ENCODE measurements around the gene SOX15.

Gene SOX15

DNA sequence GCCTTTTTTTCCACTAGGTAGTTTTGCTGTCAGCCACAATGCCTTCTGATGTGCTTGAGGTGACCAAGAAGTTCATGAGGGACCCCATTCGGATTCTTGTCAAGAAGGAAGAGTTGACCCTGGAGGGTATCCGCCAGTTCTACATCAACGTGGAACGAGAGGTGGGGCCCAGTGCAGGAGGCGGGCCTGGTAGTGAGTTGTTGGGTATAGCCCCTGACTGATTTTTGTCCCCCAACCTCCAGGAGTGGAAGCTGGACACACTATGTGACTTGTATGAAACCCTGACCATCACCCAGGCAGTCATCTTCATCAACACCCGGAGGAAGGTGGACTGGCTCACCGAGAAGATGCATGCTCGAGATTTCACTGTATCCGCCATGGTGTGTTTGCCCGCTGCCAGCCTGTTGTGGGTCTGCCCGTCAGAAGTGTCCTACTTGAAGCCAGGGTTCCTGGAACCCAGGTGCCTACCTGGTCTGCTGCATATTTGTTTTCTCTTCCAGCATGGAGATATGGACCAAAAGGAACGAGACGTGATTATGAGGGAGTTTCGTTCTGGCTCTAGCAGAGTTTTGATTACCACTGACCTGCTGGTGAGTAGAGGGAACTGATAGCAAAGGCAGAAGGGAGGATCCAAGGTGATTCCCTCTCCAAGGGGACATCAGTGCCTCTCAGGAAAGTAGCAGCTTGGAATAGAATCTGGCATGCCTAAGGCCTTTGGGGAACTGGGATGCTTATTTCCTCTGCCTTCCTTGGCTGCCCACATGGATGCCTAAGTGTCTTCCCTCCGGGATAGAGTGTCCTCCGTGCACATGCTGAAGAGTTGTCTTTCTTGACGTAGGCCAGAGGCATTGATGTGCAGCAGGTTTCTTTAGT lies 12.3 kb downstream of the SOX15 start:
- DNase-seq (ENCODE audit: low spot score) = no peak

DNA sequence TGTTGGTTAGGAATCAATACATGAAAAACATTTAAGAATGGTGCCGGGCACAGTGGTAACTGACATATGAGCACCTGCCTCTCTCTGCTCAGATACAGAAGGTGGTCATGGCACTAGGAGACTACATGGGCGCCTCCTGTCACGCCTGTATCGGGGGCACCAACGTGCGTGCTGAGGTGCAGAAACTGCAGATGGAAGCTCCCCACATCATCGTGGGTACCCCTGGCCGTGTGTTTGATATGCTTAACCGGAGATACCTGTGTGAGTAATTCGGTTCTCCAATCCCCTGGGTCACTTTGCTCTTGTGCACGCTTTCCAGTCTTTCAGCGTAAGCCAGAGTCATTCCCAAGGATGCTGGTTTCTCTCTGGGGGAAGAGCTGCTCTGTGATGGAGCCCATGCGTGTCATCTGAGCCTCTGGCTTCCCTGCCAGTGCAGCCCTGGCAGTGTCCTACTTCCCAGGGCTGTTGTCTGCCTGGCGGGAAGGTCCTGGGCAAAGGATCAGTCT lies 13.4 kb downstream of the SOX15 start:
- no peak for DNase-seq (ENCODE audit: low spot score)

DNA sequence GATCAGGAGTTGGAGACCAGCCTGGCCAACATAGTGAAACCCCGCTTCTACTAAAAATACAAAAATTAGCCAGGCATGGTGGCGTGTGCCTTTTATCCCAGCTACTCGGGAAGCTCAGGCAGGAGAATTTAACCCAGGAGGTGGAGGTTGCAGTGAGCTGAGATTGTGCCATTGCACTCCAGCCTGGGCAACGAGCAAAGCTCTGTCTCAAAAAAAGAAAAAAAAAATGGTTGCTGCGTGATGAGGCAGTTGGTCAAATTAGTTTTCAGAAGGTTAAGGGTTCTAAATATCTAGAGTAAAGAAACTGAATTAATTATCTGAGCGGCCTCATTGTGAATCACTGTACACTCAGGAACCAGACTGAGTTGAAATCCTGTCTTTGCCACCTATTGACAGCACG lies 13.9 kb downstream of the SOX15 start:
- no peak for DNase-seq (ENCODE audit: low spot score)

DNA sequence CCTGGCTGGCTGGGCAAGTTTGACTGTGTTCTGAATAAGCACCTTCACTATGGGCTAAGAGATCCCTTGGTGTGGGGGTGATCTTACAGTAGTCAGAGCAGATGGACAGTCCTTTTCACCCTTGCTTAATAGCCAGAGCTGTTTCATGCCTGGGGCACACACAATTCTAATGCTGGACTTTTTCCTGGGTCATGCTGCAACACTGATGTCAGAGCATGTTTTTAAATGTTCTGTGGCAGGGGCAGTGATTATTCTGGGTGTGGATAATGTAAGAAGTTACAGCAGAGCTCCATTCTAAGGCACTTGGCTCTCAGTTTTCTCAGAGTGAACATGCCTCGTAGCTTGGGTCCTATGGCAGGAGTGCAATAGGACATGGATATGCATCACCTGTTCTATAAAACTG lies 14.4 kb downstream of the SOX15 start:
- no peak for DNase-seq (ENCODE audit: low spot score)

DNA sequence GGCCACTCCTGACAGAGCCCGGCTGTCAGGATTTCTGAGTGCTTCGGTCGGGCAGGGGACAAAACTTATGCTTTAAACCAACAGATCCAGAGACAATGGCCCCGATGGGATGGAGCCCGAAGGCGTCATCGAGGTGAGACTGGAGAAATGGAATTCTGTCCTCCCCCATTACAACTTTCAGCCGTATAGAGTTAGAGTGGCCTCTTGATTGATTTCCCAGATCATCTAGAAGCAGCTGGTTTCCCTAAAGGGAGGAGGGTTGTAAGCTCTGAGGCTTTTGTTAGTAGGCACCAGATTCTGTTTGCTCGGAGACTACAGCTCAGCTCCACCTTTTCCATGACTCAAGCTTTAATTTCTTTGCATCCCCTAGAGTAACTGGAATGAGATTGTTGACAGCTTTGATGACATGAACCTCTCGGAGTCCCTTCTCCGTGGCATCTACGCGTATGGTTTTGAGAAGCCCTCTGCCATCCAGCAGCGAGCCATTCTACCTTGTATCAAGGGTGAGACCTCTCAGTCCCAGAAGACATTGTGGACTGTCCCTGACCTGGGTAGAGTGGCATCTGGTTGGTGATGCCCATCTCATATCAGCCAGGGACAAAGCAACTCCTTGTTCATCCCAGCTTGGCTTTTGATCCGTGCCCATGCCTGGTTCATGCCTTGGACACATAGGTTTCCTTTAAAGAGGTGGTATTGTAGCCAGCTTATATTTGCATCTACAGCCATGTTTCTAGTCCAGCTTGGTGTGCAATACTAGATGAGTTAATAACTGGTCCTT lies 15.5 kb downstream of the SOX15 start:
- no peak for DNase-seq (ENCODE audit: low spot score)

DNA sequence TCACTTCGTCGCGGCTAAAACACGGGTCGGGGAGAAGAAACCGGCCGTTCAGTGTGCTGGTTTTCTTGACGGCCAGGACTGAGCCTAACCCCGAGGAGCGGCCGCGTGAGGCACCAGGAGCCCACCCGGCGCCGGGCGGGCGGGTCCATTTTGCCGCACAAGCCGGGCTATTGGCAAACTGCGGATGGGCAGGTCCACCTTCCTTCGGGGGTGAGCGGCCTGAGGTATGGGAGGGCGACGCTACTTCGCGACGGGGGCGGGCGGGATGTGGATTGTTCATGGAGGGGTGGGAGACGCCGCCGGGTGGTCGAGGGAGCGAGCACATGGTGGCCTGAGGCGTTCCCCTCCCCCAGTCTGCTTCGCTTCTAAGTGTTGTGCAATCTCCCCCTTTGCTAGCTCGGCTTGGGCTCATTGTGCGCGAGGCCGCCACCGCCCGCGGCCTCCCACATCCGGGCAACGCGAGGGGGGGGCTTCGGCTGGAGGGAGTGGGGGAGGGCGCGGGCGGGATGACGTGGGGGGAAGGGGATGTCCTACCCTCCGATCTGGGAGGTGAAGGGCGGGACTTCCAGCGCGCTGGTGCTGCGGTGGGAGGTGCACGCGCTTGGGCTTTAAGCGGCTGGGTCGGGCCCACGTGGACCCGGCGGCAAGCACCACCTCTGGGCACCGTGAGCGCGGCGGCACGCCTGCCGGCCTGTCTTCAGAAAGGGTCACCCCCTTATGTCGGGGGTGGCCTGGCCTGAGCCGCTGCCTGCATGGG lies 16.4 kb downstream of the SOX15 start:
- DNase-seq (ENCODE audit: low spot score) = peak; percentile 89

DNA sequence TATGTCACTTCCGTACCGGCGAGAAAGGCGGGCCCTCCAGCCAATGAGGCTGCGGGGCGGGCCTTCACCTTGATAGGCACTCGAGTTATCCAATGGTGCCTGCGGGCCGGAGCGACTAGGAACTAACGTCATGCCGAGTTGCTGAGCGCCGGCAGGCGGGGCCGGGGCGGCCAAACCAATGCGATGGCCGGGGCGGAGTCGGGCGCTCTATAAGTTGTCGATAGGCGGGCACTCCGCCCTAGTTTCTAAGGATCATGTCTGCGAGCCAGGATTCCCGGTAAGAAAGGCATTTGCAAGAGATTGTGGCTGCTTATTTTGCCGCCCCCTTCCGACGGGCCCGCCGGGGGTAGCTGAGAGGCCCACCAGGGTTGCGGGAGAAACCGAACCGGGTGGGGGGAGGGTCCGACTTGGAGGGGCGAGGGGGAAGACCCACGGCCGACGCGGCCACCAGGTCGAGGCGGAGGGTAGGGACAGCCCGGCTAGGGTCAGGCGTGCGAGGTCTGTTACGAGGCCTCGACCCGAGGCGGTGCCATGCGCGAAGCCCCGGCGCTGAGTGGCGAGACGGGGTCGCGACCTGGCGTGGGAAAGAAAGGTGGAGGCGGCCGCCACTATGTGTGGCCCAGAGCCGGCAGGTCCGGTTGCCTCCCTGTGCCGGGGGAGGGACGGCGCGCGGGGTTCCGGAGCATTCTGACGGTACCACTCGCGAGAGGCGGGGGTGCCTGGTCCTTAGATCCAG lies 17.1 kb downstream of the SOX15 start:
- DNase-seq (ENCODE audit: low spot score) = peak; percentile 98

DNA sequence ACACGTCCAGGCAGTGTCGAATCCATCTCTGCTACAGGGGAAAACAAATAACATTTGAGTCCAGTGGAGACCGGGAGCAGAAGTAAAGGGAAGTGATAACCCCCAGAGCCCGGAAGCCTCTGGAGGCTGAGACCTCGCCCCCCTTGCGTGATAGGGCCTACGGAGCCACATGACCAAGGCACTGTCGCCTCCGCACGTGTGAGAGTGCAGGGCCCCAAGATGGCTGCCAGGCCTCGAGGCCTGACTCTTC lies 17.6 kb downstream of the SOX15 start:
- DNase-seq (ENCODE audit: low spot score) = no peak

DNA sequence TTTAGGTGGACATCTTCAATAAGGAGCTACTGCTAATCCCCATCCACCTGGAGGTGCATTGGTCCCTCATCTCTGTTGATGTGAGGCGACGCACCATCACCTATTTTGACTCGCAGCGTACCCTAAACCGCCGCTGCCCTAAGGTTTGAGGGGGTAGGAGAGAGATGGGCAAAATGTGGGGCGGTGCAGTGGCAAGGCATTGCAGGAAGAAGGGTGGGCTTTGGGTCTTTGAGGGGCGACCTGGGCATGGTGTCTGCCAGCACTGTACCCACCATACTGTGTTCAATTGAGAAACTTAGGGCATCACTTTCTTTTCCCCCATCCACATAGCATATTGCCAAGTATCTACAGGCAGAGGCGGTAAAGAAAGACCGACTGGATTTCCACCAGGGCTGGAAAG lies 19.5 kb downstream of the SOX15 start:
- DNase-seq (ENCODE audit: low spot score) = no peak

DNA sequence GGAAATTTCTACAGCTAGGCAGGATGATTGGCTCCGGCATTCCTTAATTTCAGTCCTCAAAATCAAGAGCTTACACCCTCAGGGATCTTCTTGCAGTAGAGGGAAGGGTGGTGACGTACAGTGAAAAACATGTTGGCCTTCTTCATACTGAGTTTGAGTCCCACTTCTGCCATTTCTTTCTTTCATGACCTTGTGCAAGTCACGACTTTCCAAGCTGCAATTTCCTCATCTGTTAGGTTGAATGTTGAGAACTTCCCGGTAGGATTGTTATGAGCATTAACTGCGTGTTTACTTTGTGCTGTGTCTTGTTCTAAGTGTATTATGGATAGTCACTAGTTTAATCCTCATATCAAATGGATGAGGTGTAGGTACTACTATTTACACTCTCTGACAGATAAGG lies 20.3 kb downstream of the SOX15 start:
- no peak for DNase-seq (ENCODE audit: low spot score)

DNA sequence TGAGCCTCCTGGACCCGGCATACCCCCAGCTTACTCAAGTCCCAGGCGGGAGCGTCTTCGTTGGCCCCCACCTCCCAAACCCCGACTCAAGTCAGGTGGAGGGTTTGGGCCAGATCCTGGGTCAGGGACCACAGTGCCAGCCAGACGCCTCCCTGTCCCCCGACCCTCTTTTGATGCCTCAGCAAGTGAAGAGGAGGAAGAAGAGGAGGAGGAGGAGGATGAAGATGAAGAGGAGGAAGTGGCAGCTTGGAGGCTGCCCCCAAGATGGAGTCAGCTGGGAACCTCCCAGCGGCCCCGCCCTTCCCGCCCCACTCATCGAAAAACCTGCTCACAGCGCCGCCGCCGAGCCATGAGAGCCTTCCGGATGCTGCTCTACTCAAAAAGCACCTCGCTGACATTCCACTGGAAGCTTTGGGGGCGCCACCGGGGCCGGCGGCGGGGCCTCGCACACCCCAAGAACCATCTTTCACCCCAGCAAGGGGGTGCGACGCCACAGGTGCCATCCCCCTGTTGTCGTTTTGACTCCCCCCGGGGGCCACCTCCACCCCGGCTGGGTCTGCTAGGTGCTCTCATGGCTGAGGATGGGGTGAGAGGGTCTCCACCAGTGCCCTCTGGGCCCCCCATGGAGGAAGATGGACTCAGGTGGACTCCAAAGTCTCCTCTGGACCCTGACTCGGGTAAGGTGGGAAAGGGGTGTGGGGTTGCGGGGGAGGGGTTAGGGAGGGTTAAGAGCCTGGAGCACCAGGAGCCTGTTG lies 26.6 kb downstream of the SOX15 start:
- DNase-seq (ENCODE audit: low spot score) = no peak

DNA sequence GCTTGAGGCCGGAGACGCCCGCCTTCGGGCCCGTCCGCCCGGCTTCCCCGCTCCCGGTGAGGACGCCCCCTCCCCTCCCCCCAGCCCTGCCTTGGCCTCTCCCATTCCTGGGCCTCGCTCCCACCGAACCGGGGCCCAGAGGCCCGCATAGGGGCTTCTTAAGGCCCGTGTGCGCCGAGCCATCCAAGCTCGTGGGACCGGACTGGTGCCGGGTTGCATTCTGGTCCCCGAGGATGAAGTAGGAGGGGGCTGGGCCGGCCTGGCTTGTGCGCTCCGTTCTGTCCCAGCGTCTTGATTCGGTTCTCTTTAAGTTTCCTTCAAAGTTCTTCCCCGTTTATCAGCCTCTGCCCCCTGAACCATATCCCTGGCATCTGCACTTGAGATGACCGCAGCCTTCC lies 27.7 kb downstream of the SOX15 start:
- peak; percentile 28 for DNase-seq (ENCODE audit: low spot score)

DNA sequence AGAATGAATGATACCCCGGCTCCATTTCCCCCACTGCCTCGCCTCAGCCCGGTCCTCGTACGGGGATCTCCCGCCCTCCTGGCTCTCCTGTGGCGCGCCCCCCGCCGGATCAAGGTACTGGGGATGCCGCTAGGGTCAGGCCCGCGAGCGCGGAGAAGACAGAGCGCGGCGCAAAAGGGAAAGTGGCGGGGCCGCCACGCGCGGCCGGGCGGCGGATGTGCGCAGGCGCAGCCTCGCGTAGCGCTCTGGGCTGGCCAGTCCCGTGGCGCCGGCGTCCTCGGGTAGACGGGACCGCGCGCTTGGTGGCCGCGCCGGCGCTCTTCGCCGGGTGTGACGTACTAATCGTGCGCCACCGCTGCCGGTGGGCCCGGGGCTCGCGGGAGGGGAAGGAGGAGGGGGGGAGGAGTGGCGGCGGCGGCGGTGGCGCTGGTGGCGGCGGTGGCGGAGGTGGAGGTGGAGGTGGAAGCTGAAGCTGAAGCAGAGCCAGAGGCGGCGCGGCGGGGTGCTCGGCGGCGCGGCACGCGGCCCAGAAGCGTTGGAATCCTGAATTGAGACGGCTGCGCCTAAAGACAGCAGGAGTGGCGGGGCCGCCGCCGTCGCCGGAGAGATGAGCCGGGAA lies 28.2 kb downstream of the SOX15 start, which contains the start of gene SENP3:
Gene SENP3, plus strand, starts transcription at position 331 of the 619 bp plus-strand sequence. CDS start 1,158 bp downstream, outside the sequence.
- DNase-seq (ENCODE audit: low spot score) = peak; percentile 99

DNA sequence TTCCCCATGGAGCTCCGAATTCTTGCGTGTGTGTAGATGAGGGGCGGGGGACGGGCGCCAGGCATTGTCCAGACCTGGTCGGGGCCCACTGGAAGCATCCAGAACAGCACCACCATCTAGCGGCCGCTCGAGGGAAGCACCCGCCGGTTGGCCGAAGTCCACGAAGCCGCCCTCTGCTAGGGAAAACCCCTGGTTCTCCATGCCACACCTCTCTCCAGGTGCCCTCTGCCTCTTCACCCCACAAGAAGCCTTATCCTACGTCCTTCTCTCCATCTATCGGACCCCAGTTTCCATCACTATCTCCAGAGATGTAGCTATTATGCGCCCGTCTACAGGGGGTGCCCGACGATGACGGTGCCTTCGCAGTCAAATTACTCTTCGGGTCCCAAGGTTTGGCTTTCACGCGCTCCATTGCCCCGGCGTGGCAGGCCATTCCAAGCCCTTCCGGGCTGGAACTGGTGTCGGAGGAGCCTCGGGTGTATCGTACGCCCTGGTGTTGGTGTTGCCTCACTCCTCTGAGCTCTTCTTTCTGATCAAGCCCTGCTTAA lies 28.8 kb downstream of the SOX15 start:
- peak; percentile 93 for DNase-seq (ENCODE audit: low spot score)

DNA sequence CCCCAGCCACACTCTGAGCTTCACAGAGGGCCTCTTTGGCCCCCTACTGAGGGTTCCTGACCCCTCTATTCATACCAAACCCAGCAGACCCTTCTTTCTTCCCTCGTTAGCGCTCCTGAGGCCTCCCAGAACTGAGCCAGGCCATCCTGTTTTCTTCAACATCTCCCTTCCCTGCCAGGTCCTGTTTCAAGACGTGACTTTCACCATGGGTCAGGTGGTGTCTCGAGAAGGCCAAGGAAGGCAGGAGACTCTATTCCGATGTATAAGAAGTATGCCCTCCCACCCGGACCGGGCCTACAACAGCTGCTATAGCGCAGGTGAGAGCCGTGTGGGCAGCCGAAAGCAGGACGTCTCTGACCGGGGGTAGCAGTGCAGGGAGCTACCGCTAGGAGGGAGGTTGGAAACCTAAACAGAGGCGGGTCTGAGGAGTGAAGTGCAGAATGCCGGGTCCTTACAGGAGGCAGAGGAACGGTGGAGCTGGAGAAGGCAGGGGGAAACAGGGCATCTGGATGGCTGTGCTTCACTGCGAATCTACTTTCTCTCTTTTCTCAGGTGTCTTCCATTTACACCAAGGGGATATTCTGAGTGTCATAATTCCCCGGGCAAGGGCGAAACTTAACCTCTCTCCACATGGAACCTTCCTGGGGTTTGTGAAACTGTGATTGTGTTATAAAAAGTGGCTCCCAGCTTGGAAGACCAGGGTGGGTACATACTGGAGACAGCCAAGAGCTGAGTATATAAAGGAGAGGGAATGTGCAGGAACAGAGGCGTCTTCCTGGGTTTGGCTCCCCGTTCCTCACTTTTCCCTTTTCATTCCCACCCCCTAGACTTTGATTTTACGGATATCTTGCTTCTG lies 29.5 kb downstream of the SOX15 start:
- peak; percentile 72 for DNase-seq (ENCODE audit: low spot score)

DNA sequence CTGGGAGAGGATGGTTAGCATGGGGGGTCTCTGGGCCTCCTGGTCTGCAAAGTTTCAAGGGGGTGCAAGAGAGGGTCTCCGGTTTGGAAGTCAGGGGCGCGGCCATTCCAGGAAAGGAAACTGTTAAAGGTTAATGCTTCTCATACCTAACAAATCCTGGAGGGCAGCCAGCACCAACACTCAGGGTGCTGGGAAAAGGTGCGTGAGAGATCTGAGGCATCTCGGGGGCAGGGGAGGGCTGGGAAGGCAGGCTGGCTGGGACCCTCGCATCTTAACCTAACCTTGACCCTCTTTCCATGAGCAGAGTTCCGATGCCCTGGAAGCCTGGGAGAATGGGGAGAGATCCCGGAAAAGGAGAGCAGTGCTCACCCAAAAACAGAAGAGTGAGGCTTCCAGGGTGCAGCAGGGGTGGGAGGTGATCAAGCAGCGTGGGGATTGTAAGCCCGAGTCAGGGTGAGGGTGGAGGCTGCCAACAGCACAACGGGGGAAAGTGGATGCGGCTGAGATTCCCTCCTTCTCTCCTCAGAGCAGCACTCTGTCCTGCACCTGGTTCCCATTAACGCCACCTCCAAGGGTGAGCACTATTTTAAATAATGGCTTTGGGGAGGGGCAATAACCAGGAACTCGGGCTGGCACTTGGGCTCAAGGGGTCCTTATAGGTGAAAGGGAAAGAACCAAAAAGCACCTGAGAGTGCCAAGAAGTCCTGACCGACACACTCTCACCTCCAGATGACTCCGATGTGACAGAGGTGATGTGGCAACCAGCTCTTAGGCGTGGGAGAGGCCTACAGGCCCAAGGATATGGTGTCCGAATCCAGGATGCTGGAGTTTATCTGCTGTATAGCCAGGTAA lies 30.3 kb downstream of the SOX15 start:
- no peak for DNase-seq (ENCODE audit: low spot score)

DNA sequence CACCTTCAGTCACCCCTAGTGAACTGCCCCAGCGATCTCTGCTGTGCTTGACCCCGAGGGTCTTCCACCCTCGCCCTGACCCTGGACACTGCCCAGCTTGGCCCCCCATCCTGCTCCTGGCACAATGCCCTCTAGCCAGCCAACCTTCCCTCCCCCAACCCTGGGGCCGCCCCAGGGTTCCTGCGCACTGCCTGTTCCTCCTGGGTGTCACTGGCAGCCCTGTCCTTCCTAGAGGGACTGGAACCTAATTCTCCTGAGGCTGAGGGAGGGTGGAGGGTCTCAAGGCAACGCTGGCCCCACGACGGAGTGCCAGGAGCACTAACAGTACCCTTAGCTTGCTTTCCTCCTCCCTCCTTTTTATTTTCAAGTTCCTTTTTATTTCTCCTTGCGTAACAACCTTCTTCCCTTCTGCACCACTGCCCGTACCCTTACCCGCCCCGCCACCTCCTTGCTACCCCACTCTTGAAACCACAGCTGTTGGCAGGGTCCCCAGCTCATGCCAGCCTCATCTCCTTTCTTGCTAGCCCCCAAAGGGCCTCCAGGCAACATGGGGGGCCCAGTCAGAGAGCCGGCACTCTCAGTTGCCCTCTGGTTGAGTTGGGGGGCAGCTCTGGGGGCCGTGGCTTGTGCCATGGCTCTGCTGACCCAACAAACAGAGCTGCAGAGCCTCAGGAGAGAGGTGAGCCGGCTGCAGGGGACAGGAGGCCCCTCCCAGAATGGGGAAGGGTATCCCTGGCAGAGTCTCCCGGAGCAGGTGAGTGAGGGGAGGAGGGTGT lies 31.2 kb downstream of the SOX15 start, which contains the start of gene TNFSF13:
Gene TNFSF13, plus strand, starts transcription at position 207 of the 776 bp plus-strand sequence. Its CDS starts 290 bp downstream, at position 497.
- peak; percentile 18 for DNase-seq (ENCODE audit: low spot score)

Measured in AG20443 (cell line).